Thymus (tissue), 11 donors: Measurements from ENCODE around the gene NLRC5. TPM values are rescaled to one million over a fixed set of nuclear protein-coding genes. Genes with fewer than 3 reads are reported as not detected.
"Not testable (repeated sequence)": the region's sequence is repeated elsewhere in the genome, so short reads cannot be mapped to it uniquely, and the experiment has no call there.

Experiments used
- DNase-seq, 9 donors: peaks; one replicate each; pipeline ENCODE4 v3.0.0-alpha.2; 2013; ENCODE audit warnings: low spot score in 9 of 9, low read depth in 6 of 9, missing footprints in 1 of 9
- H3K27ac ChIP-seq, 2 donors: one replicate each; pipeline ENCODE4 v1.5.1; 2013; ENCODE audit warnings: control low read depth in 1 of 2, low read depth in 1 of 2, low read length in 1 of 2, mild to moderate bottlenecking in 1 of 2, moderate library complexity in 1 of 2
- H3K27me3 ChIP-seq, 2 donors: one replicate each; pipeline ENCODE4 v1.5.1; 2013; ENCODE audit warnings: low read length in 1 of 2; ENCODE audit not compliant: control insufficient read depth in 2 of 2, insufficient read depth in 1 of 2
- H3K36me3 ChIP-seq, 2 donors: one replicate each; pipeline ENCODE4 v1.5.1; 2013; ENCODE audit warnings: low read length in 1 of 2, mild to moderate bottlenecking in 1 of 2, moderate library complexity in 1 of 2; ENCODE audit not compliant: control insufficient read depth in 2 of 2, insufficient read depth in 2 of 2
- H3K4me1 ChIP-seq, 2 donors: one replicate each; pipeline ENCODE4 v1.5.1; 2013; ENCODE audit warnings: low read length in 2 of 2; ENCODE audit not compliant: control insufficient read depth in 2 of 2, insufficient read depth in 2 of 2
- H3K4me3 ChIP-seq, 2 donors: one replicate each; pipeline ENCODE4 v1.5.1; 2013; ENCODE audit warnings: low read length in 2 of 2, control low read depth in 1 of 2, mild to moderate bottlenecking in 1 of 2
- H3K9me3 ChIP-seq, 2 donors: one replicate each; pipeline ENCODE4 v1.5.1; 2013; ENCODE audit warnings: low read length in 1 of 2, mild to moderate bottlenecking in 1 of 2; ENCODE audit not compliant: control insufficient read depth in 2 of 2, insufficient read depth in 1 of 2
- WGBS: extraction: QIAGEN DNeasy Blood & Tissue Kit; methylation state at CpG from one replicate; pipeline ENCODE4 v1.1.7; 2013; 5-methylcytosine and 5-hydroxymethylcytosine counted together
- polyA plus RNA-seq: library from polyadenylated mRNA; stranded (reverse); fragments of 200-250 nt; gene quantifications from one replicate; pipeline ENCODE4 v1.2.3, GENCODE V29; 2013
- total RNA-seq: library from RNA; stranded (reverse); fragments of 120-200 nt; gene quantifications from one replicate; pipeline ENCODE4 v1.2.4, GENCODE V29; 2013
- donor health status: healthy.

Gene NLRC5
- total and polyA plus RNA-seq, 2 donors: 23.3 to 63.9 TPM

DNA sequence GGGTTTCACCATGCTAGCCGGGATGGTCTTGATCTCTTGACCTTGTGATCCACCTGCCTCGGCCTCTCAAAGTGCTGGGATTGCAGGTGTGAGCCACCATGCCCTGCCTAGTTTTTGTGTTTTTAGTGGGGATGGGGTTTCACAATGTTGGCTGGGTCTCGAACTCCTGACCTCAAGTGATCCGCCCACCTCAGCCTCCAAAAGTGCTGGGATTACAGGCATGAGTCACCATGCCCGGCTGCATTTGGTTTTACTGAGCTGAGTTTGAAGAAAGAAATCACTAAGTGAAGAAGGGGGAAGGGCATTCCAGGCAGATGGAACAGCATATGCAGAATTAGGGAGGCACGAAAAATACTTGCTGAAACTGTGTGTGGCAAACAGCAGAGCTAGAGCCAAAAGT, 110.6 kb downstream of the NLRC5 start:
- not testable (repeated sequence) for H3K27ac ChIP-seq, H3K4me1 ChIP-seq, H3K4me3 ChIP-seq, H3K36me3 ChIP-seq, DNase-seq, H3K9me3 ChIP-seq, H3K27me3 ChIP-seq
- 94% methylated on average over 6 of the region's 6 CpGs for WGBS

GRCh38 chr16:57100445-57100844, 111.1 kb downstream of the NLRC5 start:
- Histone ChIP-seq H3K36me3 (no peaks in the 10 kb centered on the region), H3K27me3 (peaks cover 0 to 3% of the 10 kb centered on the region in 2 donors), H3K4me1 (no peaks in the 10 kb centered on the region), H3K4me3 (no peak overlapping the region), H3K9me3 (no peaks in the 10 kb centered on the region), H3K27ac (no peak overlapping the region)
- WGBS: 97% methylated on average over 1 of the region's 1 CpG
- DNase-seq: no peak

DNA sequence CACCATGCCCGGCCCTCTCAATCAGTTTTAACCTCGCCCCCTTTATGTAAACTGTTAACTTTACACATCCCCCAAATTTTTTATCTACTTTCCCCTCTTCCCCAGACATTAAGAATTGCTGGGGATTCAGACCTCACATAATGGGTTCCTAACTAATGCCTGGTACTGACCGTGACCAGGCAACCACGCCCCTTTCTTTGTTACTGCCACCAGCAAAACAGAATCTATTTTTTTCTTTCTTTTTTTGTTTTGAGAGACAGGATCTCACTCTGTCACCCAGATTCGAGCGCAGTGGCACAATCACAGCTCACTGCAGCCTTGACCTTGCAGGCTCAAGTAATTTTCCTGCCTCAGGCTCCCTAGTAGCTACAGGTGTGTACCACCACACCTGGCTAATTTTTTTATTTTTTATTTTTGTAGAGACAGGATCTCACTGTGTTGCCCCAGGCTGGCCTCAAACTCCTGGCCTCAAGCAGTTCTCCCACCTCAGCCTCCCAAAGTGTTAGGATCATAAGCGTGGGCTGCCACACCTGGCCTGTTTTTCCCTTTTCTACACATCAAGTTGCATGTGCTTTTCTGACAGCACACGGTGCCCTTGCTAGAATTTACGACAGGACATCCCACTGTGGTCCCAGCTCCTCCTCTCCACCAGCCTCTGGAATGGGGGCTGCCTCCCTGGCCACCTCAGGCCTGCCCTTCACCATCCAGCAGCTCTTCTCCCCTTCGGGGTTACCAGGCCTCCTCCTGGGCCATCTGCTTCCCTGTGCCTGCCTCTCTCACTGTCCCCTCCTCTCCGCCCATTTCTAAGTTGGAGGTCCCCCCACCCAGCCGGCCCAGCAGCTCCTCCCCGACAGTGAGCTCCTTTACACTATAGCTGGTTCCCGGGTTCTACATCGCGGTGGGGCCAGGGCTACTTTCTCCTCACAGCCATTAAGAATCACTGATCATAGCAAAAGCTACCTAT, 113.8 kb downstream of the NLRC5 start:
- Histone ChIP-seq H3K36me3 (no peaks in the 10 kb centered on the region), H3K27ac (no peak overlapping the region), H3K4me1 (no peaks in the 10 kb centered on the region), H3K9me3 (no peaks in the 10 kb centered on the region), H3K4me3 (no peak overlapping the region), H3K27me3 (no peaks in the 10 kb centered on the region)
- DNase-seq: no peak
- 95% methylated on average over 16 of the region's 16 CpGs for WGBS

- H3K36me3 ChIP-seq: no peaks in the 10 kb centered on the region
- no peak overlapping the region for H3K4me3 ChIP-seq
- no peaks in the 10 kb centered on the region for H3K4me1 ChIP-seq
- DNase-seq: no peak
- WGBS: 64% methylated on average over 3 of the region's 3 CpGs
- no peaks in the 10 kb centered on the region for H3K9me3 ChIP-seq
- H3K27ac ChIP-seq: no peak overlapping the region
- no peaks in the 10 kb centered on the region for H3K27me3 ChIP-seq
Measured at GRCh38 chr16:57104706-57105105, 115.3 kb downstream of the NLRC5 start.

DNA sequence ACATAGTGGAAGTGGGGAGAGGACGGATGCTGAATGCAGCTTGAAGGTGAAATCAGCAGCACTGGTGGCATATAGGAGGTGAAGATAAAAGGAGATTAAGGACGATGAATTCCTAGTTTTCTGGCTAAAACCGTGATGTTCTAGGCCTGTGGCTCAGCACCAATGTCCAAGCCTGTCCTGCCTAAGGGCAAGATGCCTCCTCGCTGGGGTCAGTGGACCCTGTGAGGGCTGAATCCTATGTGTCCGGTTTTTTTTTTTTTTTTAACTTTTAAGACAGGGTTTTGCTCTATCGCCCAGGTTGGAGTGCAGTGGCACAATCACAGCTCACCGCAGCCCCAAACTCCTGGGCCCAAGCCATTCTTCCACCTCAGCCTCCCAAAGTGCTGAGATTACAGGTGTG, 115.8 kb downstream of the NLRC5 start:
- H3K9me3 ChIP-seq: no peaks in the 10 kb centered on the region
- H3K4me3 ChIP-seq: no peak overlapping the region
- WGBS: 94% methylated on average over 7 of the region's 7 CpGs
- no peaks in the 10 kb centered on the region for H3K27me3 ChIP-seq
- no peak overlapping the region for H3K27ac ChIP-seq
- no peak for DNase-seq
- no peaks in the 10 kb centered on the region for H3K36me3 ChIP-seq
- no peaks in the 10 kb centered on the region for H3K4me1 ChIP-seq

- Histone ChIP-seq H3K4me3 (no peak overlapping the region), H3K36me3 (no peaks in the 10 kb centered on the region), H3K27ac (no peak overlapping the region), H3K4me1 (no peaks in the 10 kb centered on the region), H3K27me3 (no peaks in the 10 kb centered on the region), H3K9me3 (no peaks in the 10 kb centered on the region)
- 100% methylated on average over 2 of the region's 2 CpGs for WGBS
- DNase-seq: no peak
Measured at GRCh38 chr16:57106767-57107166, 117.4 kb downstream of the NLRC5 start.

DNA sequence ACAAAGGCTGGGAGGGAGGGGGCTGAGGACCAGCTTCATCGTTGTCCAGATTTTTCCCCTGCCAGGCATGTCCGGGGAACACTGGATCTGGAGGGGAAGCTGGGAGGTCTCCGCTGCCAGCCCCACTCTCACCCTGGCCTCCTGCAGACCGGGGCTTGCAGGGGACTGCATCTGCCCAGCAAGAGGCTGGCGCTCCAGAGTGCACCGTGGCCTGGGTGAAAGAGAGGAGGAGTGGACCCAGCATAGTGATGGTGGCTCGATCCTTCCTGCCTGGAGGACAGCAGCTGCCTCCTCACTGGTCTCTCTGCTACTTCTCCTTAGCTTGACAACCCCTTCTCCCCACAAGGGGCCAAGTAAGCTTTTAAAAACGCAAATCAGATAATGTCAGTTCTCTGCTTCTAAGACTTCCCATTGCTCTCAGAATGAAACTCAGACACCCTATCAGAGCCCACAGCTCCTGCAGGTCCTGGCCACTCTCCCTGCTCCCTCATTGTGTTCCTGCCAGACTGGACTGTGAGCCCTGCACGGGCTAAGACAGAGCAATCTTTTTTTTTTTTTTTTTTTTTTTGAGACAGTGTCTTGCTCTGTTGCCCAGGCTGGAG, 118.1 kb downstream of the NLRC5 start:
- Histone ChIP-seq H3K27ac (no peak overlapping the region), H3K4me3 (no peak overlapping the region), H3K4me1 (peaks cover 0 to 6% of the 10 kb centered on the region in 2 donors), H3K36me3 (no peaks in the 10 kb centered on the region), H3K9me3 (no peaks in the 10 kb centered on the region), H3K27me3 (no peaks in the 10 kb centered on the region)
- no peak for DNase-seq
- 93% methylated on average over 9 of the region's 9 CpGs for WGBS

GRCh38 chr16:57108432-57108831, 119.1 kb downstream of the NLRC5 start:
- Histone ChIP-seq H3K27me3 (no peaks in the 10 kb centered on the region), H3K4me3 (no peak overlapping the region), H3K36me3 (no peaks in the 10 kb centered on the region), H3K9me3 (no peaks in the 10 kb centered on the region), H3K27ac (no peak overlapping the region), H3K4me1 (peaks cover 0 to 9% of the 10 kb centered on the region in 2 donors)
- 74% methylated on average over 1 of the region's 1 CpG for WGBS
- DNase-seq: no peak

- not testable (repeated sequence) for DNase-seq, H3K4me3 ChIP-seq, H3K27me3 ChIP-seq, H3K27ac ChIP-seq, H3K36me3 ChIP-seq, H3K9me3 ChIP-seq
- peaks cover 0 to 19% of the 10 kb centered on the region in 2 donors for H3K4me1 ChIP-seq
- WGBS: 95% methylated on average over 10 of the region's 10 CpGs
Measured at GRCh38 chr16:57109259-57110105, 120.1 kb downstream of the NLRC5 start.
